Caco-2 (cell line): ENCODE measurements around the gene PPARG. TPM values are rescaled to one million over a fixed set of nuclear protein-coding genes. Genes with fewer than 3 reads are reported as not detected.

Experiments
- BruUV-seq: library from RNA; stranded (reverse); fragments of 400-500 nt; replicated peaks from 2 replicates; lab custom pipeline; 2021; lab: Mats Ljungman, UMichigan
- CTCF ChIA-PET: fragments of 300-600 bp; sonication (Branson Sonifier 250); formaldehyde crosslinking; loops from one replicate; lab custom pipeline; 2022; ENCODE audit warnings: antibody characterized with exemption; lab: Charles Lee
- POLR2A ChIA-PET: fragments of 300-600 bp; sonication (Branson Sonifier 250); formaldehyde crosslinking; loops from one replicate; lab custom pipeline; 2022; ENCODE audit warnings: antibody characterized with exemption; lab: Charles Lee
- DNase-seq, 2 experiments: peaks; one replicate each; pipeline versions ENCODE4 v3.0.0 to v3.0.0-alpha.2; 2020 to 2022
- H3K27me3 ChIP-seq: replicated peaks from 2 replicates; pipeline ENCODE4 v1.6.0; 2011; ENCODE audit warnings: low read length; ENCODE audit not compliant: control insufficient read depth, insufficient read depth
- H3K36me3 ChIP-seq: 2 replicates; pipeline ENCODE4 v1.5.1; 2011; ENCODE audit warnings: low read length; ENCODE audit not compliant: control insufficient read depth, insufficient read depth
- H3K4me1 ChIP-seq: fragments of 250-450 bp; sonication (Bioruptor Pico); 2 replicates; pipeline ENCODE4 v1.5.1; 2020; ENCODE audit warnings: mild to moderate bottlenecking
- H3K4me3 ChIP-seq: 2 replicates; pipeline ENCODE4 v1.5.1; 2011; ENCODE audit warnings: low read depth, mild to moderate bottlenecking, control low read depth, low read length
- H3K9me3 ChIP-seq: fragments of 250-450 bp; sonication (Bioruptor Pico); 2 replicates; pipeline ENCODE4 v1.5.1; 2020; ENCODE audit warnings: mild to moderate bottlenecking, moderate library complexity
- H3K27ac Mint-ChIP-seq: one replicate; pipeline ENCODE4 v1.8.0; 2022; ENCODE audit warnings: mixed read lengths; ENCODE audit not compliant: unreplicated experiment
- H3K27me3 Mint-ChIP-seq: one replicate; pipeline ENCODE4 v1.8.0; 2022; ENCODE audit warnings: mixed read lengths; ENCODE audit not compliant: insufficient read depth, unreplicated experiment
- H3K36me3 Mint-ChIP-seq: one replicate; pipeline ENCODE4 v1.8.0; 2022; ENCODE audit warnings: mild to moderate bottlenecking, mixed read lengths; ENCODE audit not compliant: insufficient read depth, unreplicated experiment
- H3K4me1 Mint-ChIP-seq: one replicate; pipeline ENCODE4 v1.8.0; 2022; ENCODE audit warnings: low read depth, mixed read lengths; ENCODE audit not compliant: unreplicated experiment
- H3K4me3 Mint-ChIP-seq: one replicate; pipeline ENCODE4 v1.8.0; 2022; ENCODE audit warnings: mild to moderate bottlenecking, moderate library complexity, mixed read lengths; ENCODE audit not compliant: unreplicated experiment
- H3K9me3 Mint-ChIP-seq: one replicate; pipeline ENCODE4 v1.8.0; 2022; ENCODE audit warnings: mixed read lengths; ENCODE audit not compliant: unreplicated experiment
- intact Hi-C: fragments of 100-400 bp; cut with micrococcal nuclease; formaldehyde crosslinking; loops from one replicate; pipeline ENCODE4 v1.10.0; 2022; ENCODE audit not compliant: unreplicated experiment
- total RNA-seq: library from RNA; stranded (reverse); gene quantifications from 2 replicates; pipeline ENCODE4 v1.2.3, GENCODE V29; 2022
- TF ChIP-seq, protein P1 (sequence below), 2 experiments: fragments of 200-600 bp in 1 of 2; IDR thresholded peaks; 1 replicate in 1 of 2; 2 replicates in 1 of 2; pipeline versions ENCODE4 v1.5.1 to v1.8.0; 2011 to 2022; ENCODE audit warnings: antibody characterized with exemption in 1 of 2, control low read depth in 1 of 2, inconsistent platforms in 1 of 2, low read depth in 1 of 2, low read length in 1 of 2, mild to moderate bottlenecking in 1 of 2, moderate library complexity in 1 of 2; ENCODE audit not compliant: insufficient read depth in 1 of 2, severe bottlenecking in 1 of 2, unreplicated experiment in 1 of 2

The PPARG gene
- total RNA-seq, 1 experiment from 2014 or later, result 15.6 TPM

DNA sequence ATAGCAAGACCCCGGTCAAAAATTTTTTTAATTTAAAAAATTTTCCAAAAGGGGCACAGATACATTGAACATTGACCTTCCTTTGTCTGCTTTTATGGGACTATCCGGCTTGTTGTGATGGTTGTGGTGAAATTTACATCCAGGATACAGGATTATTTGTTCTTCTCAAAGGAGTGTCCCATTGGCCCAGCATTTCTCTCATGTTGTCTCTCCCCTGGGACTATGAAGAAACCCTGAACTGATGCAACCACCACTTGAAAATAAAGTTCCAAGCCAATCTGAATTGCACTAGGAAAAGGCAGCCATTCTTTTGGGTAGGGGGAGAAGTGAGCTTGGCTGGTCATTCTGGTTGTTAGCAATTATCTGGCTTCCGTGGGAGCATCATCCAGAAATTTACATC, 58.4 kb downstream of the PPARG start:
- intact Hi-C loops, result no loop called here
- Histone ChIP-seq H3K36me3 (no peaks in the 10 kb centered on the region), H3K4me1 (peaks cover 11% of the 10 kb centered on the region), H3K4me3 (no peak overlapping the region), H3K9me3 (no peaks in the 10 kb centered on the region), H3K27me3 (no peaks in the 10 kb centered on the region)
- H3K36me3 Mint-ChIP-seq, result no peaks in the 10 kb centered on the region
- no TSS peak for BruUV-seq
- TF ChIP-seq, protein P1, sequence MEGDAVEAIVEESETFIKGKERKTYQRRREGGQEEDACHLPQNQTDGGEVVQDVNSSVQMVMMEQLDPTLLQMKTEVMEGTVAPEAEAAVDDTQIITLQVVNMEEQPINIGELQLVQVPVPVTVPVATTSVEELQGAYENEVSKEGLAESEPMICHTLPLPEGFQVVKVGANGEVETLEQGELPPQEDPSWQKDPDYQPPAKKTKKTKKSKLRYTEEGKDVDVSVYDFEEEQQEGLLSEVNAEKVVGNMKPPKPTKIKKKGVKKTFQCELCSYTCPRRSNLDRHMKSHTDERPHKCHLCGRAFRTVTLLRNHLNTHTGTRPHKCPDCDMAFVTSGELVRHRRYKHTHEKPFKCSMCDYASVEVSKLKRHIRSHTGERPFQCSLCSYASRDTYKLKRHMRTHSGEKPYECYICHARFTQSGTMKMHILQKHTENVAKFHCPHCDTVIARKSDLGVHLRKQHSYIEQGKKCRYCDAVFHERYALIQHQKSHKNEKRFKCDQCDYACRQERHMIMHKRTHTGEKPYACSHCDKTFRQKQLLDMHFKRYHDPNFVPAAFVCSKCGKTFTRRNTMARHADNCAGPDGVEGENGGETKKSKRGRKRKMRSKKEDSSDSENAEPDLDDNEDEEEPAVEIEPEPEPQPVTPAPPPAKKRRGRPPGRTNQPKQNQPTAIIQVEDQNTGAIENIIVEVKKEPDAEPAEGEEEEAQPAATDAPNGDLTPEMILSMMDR (IDR thresholded peaks at IDR 0.05; ENCODE audit: insufficient read depth in 1 of 2, low read depth in 1 of 2, low read length in 1 of 2, severe bottlenecking in 1 of 2, unreplicated experiment in 1 of 2), result no peak
- H3K27ac Mint-ChIP-seq, result no peak overlapping the region
- ChIA-PET CTCF (no interaction called here), POLR2A (no interaction called here)
- H3K4me1 Mint-ChIP-seq, result peaks cover 6% of the 10 kb centered on the region
- H3K27me3 Mint-ChIP-seq, result no peaks in the 10 kb centered on the region
- H3K9me3 Mint-ChIP-seq, result no peaks in the 10 kb centered on the region
- no peak for DNase-seq
- H3K4me3 Mint-ChIP-seq, result no peak overlapping the region

DNA sequence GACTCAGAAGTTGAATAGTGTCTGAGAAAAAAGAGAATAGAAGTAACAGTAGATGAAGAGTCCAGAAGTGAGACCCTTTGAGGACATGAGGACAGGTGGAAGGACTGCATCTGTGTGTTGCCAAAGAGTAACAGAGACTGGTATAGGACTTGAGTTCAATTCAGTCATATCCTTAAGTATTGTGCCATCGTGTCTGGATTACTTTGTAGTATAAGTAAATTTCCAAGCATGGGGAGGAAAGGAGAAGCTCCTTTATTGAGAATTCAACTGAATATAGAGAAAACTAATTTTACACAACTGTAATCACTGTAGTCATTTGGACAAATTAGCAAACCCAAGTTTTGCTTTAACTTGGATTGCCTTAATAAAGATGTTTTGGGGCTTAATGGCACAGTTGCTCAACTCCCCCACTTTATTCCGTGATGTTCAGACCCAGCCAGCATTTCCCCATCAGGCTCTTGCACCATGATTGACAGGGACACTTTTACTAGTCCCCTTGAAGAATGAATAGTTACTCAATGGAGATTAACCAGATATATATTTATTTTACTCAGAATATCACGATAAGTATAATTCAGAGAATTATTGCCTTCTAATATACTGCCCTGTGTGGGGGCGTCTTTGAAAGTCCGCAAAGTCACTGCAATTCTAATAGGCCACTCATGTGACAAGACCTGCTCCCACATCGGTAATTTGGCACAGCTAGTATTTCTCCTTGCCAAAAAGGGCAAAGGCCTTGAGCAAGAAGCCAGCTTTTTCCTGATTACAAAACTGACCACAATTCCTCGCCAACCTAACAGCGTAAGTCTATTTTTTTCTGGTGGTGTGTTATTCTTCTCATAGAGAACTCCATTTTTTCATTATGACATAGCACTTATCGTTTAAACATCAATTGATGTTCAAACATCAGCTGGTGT, 61.3 kb downstream of the PPARG start:
- BruUV-seq, result no TSS peak
- Histone ChIP-seq H3K27me3 (no peaks in the 10 kb centered on the region), H3K36me3 (no peaks in the 10 kb centered on the region), H3K4me3 (no peak overlapping the region), H3K9me3 (no peaks in the 10 kb centered on the region), H3K4me1 (peaks cover 38% of the 10 kb centered on the region)
- TF ChIP-seq, protein P1 (IDR thresholded peaks at IDR 0.05; ENCODE audit: insufficient read depth in 1 of 2, low read depth in 1 of 2, low read length in 1 of 2, severe bottlenecking in 1 of 2, unreplicated experiment in 1 of 2), result no peak
- no peak for DNase-seq
- intact Hi-C loops, result no loop called here
- POLR2A ChIA-PET, result no interaction called here
- Mint-ChIP-seq H3K27ac (no peak overlapping the region), H3K4me3 (no peak overlapping the region), H3K9me3 (no peaks in the 10 kb centered on the region), H3K36me3 (no peaks in the 10 kb centered on the region), H3K4me1 (peaks cover 16% of the 10 kb centered on the region), H3K27me3 (no peaks in the 10 kb centered on the region)
- CTCF ChIA-PET, result no interaction called here

DNA sequence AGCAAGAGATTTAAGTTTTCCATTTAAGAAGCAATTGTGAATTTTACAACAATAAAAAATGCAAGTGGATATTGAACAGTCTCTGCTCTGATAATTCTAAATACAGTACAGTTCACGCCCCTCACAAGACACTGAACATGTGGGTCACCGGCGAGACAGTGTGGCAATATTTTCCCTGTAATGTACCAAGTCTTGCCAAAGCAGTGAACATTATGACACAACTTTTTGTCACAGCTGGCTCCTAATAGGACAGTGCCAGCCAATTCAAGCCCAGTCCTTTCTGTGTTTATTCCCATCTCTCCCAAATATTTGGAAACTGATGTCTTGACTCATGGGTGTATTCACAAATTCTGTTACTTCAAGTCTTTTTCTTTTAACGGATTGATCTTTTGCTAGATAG, 62.3 kb downstream of the PPARG start:
- TF ChIP-seq, protein P1 (IDR thresholded peaks at IDR 0.05; ENCODE audit: insufficient read depth in 1 of 2, low read depth in 1 of 2, low read length in 1 of 2, severe bottlenecking in 1 of 2, unreplicated experiment in 1 of 2), result no peak
- no peak overlapping the region for H3K4me3 ChIP-seq
- Mint-ChIP-seq H3K4me3 (no peak overlapping the region), H3K27me3 (no peaks in the 10 kb centered on the region), H3K27ac (no peak overlapping the region), H3K4me1 (peaks cover 10% of the 10 kb centered on the region), H3K9me3 (no peaks in the 10 kb centered on the region), H3K36me3 (no peaks in the 10 kb centered on the region)
- H3K9me3 ChIP-seq, result no peaks in the 10 kb centered on the region
- no TSS peak for BruUV-seq
- peaks cover 42% of the 10 kb centered on the region for H3K4me1 ChIP-seq
- intact Hi-C loops, result no loop called here
- H3K27me3 ChIP-seq, result no peaks in the 10 kb centered on the region
- ChIA-PET CTCF (no interaction called here), POLR2A (no interaction called here)
- DNase-seq, result no peak
- no peaks in the 10 kb centered on the region for H3K36me3 ChIP-seq
